Stimulated activated CD4-positive, alpha-beta T cell treated with anti-CD3 and anti-CD28 coated beads, Interleukin-4, amount 100 ng/mL, for 48 hours (primary cell): Measurements from ENCODE around the gene EIF5A.
A peak's percentile ranks its signal among the peaks of the same experiment; 100 is the strongest.

Source experiments
- DNase-seq, 2 donors: peaks; one replicate each; pipeline ENCODE4 v3.0.0-alpha.2; 2020; ENCODE audit warnings: low read depth in 2 of 2

The EIF5A gene

DNA sequence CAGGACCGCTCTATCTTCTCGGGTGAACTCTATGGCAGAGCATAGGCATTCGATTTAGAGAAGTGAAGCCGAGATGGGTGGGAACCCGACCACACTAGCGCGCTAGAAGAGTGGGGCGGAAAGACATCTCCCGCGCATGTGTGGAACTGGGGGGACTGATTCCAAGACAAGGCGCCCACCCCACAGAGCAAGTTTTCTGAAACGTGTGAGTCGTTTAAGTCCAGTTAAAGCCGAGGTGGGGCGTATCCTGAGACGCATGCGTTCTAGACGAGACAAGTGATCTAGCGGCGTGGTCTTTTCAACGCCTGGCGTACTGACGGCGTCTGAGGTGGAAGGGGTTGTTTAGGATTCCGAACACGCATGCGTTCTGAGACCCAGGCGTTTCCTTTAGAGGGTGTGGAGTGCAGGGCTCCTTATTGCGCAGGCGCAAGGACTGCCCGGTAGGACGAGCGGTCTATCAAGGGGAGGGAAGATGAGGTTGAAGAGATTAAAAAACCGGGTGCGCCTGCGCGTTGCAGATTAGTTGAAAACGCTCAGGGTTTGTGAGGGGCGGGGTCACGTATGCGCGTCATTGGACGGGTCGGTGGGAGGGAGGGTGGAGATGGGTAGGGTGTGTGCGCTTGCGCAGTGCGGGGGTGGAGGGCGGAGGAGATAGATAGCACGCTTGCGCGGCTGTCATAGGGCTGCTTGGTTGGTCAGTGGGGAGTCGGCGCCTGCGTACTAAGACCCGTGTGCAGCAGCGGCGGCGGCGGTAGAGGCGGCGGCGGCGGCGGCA, at the start of gene EIF5A:
Gene EIF5A (plus strand): TSS at position 718 of the 775 bp plus-strand sequence. CDS start 2,008 bp downstream, outside the sequence.
- peak; percentile 100 for DNase-seq

DNA sequence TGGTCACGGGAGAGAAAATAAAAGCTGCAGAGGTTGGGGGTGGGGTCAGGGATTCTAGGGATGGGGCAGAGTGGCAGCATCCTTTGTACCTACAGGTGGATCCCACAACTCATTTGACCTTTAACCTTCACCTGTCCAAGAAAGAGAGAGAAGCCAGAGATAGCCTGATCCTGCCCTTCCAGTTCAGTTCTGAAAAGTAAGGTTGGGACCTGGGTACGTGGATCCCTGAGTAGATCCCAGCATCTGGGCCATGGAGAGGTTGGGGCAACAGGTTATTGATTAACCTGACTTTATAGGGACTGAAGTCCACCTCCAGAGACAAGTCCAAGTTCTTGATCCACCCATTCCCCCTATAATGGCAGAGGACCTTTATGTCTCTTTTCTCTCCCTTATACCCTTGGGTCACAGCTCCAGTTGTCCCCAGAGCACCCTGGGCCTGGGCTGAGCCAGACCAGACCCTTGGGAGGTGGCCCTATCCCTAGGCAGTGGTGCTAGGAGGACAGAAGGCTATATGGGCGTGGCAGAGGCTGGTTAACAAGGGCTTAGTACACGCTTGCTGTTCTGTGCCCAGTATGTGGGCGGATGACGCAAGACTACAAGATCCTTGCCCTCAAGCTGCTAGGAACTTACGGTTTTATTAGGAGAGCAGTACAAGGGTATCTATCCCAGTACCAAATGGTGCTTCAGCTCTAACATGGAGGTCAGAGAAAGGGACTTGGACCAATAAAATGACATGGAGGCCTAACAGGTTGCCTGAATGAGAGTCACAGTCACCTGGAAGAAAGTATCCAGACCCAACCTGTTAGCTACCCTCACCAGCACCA, 48.5 kb upstream of the EIF5A start:
- no peak for DNase-seq

DNA sequence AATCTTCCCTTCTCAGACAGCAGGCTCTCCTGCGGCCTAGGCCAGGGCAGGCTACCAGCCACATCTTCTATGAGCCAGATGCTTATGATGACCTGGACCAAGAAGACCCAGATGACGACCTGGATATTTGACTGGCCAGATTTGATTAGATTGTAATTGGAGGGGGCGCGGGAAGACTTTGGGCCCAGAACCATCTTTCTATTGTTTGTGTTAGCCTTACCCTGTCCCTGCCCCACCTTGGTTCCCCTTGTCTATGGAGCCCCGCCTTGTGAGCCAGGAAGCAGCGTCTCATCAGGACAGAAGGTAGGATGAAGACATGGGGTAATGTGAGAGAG, 47.9 kb upstream of the EIF5A start:
- no peak for DNase-seq

DNA sequence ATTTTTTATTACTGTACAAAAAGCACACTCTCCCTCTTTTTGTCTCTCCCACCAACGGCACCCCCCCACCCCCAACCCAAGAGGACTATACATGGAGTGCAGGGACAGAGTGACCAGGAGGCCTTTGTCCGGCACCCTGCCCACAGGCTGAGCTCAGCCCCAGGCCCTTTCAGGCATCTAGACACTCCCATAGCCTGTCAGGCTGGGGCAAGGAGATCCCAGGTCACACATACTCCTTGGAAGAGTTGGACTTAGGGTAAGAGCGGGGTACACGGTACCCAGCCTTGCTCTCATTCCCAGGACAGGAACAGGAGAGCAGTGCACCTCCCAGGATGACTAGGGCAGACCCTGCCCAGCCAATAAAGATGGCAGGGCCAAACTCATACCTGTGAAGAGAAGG, 47.3 kb upstream of the EIF5A start:
- no peak for DNase-seq

DNA sequence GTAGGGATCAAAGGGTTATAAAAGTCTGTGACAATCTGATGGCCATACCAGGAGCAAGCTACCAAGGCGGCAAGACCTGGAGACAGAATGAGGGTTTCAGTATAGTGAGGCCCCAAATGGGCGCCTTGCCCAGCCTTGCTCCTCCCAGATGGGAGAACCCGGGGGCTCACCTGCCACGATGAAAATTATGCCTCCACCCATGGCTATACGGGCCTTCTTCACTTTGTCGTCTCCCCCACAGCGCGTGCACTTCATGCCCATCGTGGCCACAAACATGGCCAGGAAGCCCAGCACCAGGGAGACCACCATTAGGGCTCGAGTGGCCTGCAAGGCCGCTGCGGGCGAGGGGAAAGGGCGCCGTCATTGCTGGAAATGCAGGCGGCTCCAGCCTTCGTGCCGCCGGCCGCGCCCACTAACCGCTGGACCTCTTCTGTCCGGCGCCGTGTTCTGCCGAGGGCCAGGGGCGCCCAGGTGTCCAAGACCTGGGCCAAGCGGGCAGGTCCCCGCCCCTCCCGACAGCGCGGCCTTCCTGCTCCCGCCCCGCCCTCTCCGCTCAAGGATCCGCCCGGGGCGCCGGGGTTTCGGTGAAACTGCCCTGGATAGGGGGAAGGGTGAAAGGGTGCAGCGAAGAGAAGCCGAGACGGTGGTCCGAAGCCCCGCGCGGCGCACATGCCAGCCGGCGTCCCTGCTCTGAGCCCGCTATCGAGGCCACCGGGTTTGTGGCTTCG, 46.6 kb upstream of the EIF5A start:
- no peak for DNase-seq

DNA sequence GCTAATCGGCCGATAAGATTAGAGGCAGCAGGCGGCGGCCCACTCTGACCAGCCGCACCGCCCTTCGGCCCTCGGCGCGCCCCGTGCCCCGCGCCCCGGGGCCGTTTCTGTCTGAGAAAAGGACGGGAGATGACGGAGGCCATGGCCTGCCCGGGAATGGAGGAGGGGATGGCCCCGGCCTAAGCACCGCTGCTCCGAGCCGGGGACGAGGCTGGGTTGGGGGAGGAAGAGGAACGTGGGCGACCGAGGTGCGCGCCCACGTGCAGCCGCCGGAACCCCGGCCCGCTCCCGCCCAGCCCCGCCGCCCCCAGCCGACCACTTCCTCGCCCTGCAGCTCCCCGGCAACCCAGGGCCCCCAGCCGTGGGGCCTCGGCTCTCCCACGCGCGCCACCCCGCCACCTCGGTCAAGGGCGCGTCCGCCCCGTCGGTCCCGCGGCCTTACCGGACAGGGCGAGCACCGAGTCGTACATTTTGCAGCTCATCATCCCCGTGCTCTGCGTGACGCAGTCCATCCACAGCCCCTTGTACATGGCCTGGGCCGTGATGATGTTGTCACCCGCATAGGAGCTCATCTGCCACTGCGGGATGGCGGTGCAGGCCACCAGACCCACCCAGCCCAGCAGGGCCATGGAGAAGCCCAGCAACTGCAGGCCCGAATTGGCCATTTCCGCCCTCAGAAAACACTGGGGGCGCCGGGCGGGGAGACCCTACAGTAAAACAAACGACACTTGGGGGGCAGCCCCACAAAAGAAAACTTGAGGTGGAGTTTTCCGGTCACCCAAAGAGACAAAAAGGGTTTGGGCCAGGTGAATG, 45.8 kb upstream of the EIF5A start:
- no peak for DNase-seq

DNA sequence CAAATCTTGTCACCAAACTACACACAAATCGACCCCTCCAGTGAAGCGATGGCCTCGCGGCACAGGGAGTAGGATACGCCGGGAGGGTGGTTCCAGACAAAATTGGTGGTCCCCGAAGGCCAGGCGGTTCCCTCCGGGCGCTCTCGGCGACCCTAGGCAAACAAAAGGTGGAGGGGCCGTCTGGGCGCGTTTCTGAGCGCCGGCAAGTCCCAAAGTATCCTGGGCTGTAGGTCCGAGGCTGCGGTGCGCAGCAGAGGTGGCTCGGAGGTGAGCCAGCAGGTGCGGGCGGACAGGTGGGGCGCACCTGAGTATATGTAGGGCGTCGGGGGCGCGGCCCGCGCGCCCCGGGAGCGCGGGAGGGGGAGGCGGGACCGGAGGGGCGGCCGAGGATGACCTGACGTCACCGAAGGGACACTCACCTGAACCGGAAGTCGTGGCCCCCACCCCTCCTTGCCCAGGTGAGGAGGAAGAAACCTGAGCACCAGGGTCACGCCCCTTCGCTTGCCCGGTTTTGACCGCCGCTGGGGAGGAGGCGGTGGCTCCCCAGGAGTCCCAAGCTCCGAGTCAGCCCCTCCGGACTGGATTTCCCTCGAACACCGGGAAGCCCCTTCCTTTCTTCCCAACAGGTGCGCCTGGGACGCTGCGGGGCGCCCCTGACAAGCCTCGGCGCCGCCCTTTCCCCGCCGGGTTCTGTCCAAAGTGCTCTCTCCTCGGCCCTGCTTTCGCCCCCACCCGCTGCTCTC, 45.1 kb upstream of the EIF5A start, which contains the start of gene CLDN7:
Gene CLDN7 (minus strand): TSS at position 287 of the 743 bp plus-strand sequence. CDS start 435 bp downstream, outside the sequence.
- DNase-seq: no peak

DNA sequence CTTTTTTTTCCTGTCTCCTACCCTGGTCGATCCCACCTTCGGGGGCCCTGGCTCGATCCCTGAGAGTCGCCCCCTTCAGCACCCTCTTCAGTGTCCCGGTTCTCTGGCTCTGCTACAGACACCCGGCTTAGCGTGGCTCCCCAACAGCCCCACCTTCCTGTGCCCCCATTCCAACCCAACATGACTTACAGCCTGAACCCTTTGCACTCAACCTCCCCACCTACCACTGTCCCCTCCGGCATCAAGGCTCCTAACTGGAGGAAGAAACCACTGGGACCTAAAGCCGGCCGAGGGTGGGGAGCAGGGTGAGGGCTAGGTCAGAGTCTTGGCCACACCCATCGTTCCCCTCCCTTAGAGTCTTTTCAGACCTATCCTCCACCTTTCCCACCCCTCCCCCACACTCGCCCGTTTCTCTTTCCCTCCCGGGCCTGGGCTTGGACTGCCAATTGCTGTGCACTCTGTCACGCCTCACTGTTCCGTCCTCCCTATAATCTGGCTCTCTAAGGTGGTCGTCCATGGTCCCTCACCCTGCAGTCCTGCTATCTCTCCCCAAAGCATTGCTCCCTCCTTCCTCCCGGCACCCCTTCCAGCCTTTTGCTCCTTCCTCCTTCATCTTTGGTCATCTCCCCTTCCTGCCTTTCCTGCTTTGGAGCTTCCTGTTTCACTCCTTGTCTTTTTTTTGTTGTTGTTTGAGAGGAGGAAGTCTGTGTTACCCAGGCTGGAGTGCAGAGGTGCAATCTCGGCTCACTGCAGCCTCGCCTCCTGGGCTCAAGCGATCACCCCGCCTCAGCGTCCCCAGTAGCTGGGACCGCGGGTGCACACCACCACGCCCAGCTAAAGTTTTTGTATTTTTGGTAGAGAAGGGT, 44.3 kb upstream of the EIF5A start:
- DNase-seq: no peak

DNA sequence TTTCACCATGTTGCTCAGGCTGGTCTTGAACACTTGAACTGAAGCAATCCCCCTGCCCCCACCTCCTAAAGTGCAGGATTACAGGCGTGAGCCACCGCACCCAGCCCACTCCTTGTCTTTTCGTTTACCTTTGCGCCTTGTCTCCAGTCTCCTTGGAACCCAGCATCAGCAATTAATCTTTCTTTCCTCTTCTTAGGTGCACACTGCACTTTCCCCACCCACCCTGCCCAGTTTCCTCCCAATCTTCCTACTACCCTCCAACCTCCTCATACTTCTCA, 43.7 kb upstream of the EIF5A start:
- no peak for DNase-seq

DNA sequence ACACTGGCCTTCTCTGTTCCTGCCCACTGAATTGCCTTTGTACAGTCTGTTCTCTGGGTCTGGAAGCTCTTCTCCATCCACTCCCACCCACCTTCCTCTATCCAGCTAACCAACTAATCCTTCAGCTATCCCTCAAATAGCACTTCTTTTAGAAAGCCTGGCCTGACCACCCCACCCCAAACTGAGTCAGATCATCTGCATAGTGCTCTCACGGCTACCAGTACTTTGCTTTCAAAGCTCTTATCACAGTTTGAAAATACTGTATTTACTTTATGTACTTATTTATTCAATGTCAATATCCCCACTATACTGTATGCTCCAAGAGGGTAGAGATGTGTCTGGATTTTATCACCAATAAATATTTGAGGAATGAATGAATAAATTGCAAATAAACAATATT, 40.6 kb upstream of the EIF5A start:
- no peak for DNase-seq

DNA sequence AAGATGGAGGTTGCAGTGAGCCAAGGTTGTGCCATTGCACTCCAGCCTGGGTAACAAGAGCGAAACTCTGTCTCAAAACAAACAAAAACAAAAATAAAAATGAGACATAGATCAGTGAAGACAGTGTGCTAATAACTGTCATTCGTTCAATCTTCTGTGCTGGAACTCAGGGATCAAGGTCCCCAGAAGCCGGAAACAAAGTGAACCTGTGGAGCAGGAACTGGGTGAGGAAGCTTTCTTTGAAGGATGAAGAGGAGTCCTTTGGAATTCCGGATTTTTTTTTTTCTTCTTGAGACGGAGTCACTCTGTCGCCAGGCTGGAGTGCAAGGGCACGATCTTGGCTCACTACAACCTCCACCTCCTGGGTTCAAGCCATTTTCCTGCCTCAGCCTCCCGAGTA, 28.0 kb upstream of the EIF5A start:
- no peak for DNase-seq

DNA sequence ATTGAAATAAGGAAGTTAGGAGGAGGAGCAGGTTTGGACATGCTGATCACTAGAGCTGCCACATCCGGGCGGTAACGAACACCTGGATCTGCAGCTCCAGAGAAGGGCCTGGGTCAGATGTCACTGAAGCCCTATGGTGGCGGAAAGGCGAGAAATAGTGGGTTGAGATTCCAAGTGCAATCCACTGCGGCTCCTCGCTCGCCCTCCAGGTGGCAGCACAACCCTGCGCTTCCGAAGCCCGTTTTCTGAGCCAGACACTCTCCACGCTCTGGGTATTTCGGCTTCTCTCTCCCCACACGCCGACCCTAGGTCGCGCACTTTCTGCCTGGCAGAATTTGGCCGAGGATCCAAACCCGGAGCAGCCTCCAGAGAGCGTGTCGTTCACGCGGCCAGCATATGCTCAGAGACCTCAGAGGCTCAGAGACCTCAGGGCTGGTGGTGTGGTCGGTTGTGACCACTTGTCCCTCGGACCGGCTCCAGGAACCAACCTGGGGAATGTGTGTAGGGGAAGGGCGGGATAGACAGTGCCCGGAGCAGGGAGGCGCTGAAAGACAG, 26.8 kb upstream of the EIF5A start:
- DNase-seq: peak; percentile 79 to 80

DNA sequence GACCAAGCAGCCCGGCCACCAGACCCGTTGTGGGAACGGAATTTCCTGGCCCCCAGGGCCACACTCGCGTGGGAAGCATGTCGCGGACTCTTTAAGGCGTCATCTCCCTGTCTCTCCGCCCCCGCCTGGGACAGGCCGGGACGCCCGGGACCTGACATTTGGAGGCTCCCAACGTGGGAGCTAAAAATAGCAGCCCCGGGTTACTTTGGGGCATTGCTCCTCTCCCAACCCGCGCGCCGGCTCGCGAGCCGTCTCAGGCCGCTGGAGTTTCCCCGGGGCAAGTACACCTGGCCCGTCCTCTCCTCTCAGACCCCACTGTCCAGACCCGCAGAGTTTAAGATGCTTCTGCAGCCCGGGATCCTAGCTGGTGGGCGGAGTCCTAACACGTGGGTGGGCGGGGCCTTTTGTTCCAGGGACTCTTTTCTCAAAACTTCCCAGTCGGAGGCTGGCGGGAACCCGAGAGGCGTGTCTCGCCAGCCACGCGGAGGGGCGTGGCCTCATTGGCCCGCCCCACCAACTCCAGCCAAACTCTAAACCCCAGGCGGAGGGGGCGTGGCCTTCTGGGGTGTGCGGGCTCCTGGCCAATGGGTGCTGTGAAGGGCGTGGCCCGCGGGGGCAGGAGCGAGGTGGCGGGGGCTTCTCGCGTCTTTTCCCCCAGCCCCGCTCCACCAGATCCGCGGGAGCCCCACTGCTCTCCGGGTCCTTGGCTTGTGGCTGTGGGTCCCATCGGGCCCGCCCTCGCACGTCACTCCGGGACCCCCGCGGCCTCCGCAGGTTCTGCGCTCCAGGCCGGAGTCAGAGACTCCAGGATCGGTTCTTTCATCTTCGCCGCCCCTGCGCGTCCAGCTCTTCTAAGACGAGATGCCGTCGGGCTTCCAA, 26.1 kb upstream of the EIF5A start, which contains the start of gene SLC2A4:
Gene SLC2A4 (plus strand): TSS at position 645 of the 879 bp plus-strand sequence. CDS start 217 bp downstream, at position 862.
- DNase-seq: peak; percentile 89 to 90

DNA sequence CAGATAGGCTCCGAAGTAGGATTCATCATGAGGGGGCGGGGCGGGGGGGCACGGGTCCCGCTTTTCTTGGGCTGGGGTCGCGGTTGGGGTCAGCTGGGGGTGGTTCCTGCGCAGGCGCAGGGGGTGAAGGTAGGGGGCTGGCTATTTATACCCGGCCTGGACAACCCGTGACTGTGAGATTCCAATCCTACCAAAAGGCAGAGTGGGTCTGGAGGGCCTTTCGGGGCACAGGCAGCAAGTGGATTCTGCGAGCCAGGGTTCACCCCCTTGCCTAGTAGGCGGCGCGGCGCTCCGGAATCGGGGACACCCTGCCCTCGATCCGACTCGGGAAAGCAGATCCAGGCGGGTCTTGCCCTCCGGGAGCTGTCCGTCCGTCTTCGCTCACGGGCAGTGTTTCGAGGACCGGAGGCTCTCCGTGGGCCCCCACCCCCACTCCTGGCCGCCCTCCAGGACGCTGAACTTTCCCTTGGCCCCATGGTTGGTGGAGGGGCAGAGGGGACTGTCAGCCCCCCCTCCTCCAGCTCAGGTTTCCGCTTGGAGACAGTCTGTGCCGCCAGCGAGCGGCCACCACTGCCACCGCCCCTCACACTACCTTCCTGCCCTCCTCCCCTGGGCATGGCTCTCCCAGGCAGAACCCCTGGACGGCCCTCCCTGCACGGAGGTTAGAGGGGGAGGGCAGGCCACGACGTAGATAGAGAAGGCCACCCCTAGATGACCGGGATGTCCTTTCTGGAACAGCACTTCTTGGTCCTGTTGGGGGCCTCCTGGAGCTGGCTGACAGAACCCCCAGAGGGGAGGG, 25.3 kb upstream of the EIF5A start:
- no peak for DNase-seq

DNA sequence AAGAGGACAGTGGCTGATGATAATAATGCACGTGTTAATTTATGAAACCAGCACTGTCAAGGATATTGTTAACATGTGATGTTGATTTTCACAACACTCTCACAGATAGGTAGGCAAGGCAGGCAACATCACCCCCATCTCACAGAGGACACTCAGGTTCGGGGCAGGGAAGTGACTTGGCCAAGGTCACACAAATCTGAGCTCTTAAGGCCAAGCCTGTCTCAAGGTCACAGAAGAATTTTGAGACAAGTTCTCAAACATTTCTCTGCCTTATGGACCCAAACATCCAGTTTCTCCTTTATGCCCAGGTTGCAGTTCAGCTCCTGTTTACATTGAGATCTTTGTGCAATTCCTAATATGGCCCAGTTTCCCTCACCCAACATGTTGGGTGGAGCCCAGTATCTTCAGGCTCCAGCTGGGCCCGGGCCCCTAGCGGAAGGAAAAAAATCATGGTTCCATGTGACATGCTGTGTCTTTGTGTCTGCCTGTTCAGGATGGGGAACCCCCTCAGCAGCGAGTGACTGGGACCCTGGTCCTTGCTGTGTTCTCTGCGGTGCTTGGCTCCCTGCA, 24.6 kb upstream of the EIF5A start:
- no peak for DNase-seq

DNA sequence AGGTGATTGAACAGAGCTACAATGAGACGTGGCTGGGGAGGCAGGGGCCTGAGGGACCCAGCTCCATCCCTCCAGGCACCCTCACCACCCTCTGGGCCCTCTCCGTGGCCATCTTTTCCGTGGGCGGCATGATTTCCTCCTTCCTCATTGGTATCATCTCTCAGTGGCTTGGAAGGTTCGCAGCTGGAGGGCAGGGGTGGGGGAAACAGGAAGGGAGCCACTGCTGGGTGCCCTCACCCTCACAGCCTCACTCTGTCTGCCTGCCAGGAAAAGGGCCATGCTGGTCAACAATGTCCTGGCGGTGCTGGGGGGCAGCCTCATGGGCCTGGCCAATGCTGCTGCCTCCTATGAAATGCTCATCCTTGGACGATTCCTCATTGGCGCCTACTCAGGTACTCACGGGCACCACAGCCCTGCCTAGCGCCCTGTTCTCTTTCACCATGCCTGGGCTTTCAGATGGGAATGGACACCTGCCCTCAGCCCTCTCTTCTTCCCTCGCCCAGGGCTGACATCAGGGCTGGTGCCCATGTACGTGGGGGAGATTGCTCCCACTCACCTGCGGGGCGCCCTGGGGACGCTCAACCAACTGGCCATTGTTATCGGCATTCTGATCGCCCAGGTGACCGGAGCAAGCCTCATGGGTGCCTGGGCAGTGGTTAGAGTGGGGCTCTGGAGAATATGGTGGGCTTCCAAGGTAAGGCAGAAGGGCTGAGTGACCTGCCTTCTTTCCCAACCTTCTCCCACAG, 23.8 kb upstream of the EIF5A start:
- DNase-seq: no peak

DNA sequence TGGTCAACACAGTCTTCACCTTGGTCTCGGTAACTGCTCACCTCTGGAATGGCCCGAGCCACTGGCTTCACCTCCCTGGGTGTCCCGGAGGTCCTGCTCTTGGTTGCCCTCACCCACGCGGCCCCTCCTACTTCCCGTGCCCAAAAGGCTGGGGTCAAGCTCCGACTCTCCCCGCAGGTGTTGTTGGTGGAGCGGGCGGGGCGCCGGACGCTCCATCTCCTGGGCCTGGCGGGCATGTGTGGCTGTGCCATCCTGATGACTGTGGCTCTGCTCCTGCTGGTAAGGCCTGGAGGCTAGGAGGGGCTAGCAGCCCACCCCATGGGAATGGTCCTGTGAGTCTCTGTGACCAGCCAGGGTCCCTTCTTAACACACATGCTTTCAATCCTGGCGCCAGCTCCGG, 22.5 kb upstream of the EIF5A start:
- DNase-seq: no peak
